GM12872 (cell line): ENCODE data around the gene PDE3A.

Experiments
- CTCF ChIP-seq: IDR thresholded peaks from 3 replicates; pipeline ENCODE4 v1.5.1; 2011; ENCODE audit warnings: low read depth, mild to moderate bottlenecking, low read length, moderate library complexity; ENCODE audit not compliant: insufficient read depth

Gene PDE3A

GRCh38 chr12:20696181-20696905 is 328.0 kb downstream of the PDE3A start:
- no peak for TF ChIP-seq CTCF

- no peak for TF ChIP-seq CTCF
Measured at GRCh38 chr12:20701106-20701505, 332.8 kb downstream of the PDE3A start.

GRCh38 chr12:20704860-20705259 is 336.5 kb downstream of the PDE3A start:
- no peak for TF ChIP-seq CTCF

DNA sequence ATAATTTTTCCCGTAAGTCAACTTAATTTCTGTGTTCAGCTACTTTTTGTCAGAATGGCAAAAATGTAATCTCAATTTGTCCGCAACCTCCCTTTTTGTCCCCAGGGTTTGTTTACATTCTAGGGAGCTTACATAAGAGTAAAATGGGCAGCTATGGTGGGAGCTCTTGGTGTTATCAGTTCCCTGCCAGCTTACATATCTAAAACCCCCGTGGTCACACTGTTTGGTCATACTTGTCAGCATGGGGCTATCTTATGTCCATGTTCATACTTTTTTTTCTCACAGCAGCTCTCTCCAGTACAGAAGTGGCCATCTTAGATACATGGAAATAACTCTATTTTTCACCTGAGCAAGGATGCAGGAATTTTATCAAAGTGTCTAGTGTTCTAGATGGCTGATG is 343.5 kb downstream of the PDE3A start:
- no peak for TF ChIP-seq CTCF

DNA sequence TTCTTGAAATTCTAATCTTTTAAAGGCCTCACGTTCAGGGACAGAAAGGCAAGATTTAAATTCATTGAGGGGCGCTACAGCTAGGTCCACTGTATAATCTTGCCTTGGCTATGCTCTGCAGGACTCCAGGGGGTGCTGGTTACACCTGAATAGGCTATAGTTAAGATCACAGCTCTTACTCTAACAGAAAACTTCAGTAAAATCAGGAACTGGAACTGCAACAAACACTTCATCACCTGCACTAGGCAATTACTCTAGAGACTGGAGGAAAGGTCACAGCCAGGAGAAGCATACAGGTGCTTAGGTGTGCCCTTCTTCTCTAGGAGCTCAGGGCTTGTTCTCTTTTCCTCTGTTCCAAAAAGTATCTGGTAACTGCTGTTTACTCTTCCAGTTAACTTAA is 347.7 kb downstream of the PDE3A start:
- no peak for TF ChIP-seq CTCF

DNA sequence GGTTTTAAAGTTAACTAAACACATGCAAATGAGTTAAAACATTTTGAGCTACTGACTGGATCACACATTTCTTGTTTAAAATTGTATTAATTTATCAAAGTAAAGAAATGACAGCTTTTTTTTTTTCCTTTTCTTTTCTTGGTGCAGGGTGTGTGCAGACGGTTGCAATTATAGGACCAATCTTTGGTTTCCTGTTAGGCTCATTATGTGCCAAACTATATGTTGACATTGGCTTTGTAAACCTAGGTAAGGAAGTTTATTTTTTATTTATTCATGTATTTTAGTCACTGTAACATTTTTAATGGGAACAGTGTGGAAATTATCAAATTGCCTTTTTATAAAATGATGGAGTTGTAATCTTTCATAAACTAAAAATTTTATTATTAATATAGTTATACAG is 348.6 kb downstream of the PDE3A start:
- no peak for TF ChIP-seq CTCF

DNA sequence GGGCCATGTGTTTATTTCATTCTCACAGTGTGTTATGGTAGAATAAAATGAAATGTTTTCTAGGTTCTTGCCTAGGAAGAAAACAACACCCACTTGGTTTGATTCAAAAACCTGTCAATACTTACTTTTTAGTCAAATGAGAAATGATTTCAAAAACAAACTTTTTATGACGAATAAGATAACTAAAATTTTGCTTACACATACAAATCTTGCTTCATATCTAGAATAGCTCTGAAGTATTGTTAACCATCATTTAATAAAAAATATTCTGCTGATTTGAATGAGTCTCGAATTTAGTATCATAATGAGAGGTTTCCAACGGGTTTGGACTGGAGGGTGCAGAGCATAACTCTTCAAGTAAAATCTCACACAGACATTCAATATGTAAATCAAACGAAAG is 350.0 kb downstream of the PDE3A start:
- no peak for TF ChIP-seq CTCF
